ENCODE data around the gene BPHL.
"Not testable (repeated sequence)": the region's sequence is repeated elsewhere in the genome, so short reads cannot be mapped to it uniquely, and the experiment has no call there.

BPHL gene

DNA sequence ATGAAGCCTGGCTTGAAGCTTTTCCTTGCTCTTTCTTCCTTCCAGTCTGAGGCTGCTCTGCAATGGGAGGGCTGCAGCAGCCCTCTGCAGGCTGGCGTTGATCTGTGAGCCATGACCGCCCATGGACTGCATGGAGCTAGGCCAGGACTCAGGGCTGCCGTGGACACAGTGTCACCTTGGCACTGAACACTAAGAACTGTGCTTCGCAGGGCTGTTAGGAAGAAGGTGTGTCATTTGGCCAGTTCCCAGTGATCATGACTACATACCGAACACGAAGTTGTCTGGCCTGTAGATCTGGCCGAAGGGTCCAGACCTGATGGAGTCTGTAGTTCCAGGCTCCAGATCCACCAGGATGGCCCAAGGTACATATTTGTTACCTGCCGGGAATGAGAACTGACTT, 60.2 kb downstream of the BPHL start:
- DNase-seq (ENCODE audit: low read depth, low spot score), result not testable (repeated sequence)

DNA sequence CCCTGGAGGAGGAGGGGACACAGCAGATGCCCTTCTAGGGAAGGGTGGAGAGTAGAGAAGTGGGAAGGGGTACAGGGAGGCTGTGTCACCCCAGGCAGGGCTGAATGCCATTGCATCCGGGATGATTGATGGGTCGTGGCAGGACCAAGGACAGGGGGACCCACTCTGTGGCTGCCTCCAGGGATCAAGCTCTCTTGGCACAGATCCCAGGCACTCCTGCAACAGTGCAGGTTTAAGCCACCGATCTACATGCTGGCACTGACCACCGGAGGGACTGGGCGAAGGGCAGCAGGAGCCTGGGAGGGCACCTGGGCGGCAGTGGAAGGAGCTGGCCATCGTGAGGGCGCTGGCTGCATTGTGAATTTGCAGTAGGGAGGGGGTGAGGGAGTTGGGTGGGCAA, 61.4 kb downstream of the BPHL start:
- not testable (repeated sequence) for DNase-seq (ENCODE audit: low read depth, low spot score)

DNA sequence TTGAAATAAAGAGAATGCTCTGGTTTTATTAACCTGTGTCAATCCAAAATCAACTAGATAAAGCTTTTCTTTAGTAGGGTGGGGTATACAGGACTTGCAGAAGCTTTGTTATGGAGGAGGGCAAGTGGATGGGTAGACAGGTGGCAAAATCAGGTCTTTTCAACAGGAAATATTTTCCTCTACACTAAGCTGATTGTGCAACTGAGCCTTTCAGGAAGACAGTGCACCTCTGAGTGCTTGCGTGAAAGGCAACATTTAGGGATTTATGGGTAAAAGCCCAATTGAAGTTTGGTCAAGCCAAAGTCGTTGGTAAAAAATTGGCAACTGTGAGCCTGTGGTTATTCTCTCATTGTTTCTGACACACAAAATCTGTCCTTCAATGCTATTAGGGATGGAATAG, 62.6 kb downstream of the BPHL start:
- DNase-seq (ENCODE audit: low read depth, low spot score), result no peak

DNA sequence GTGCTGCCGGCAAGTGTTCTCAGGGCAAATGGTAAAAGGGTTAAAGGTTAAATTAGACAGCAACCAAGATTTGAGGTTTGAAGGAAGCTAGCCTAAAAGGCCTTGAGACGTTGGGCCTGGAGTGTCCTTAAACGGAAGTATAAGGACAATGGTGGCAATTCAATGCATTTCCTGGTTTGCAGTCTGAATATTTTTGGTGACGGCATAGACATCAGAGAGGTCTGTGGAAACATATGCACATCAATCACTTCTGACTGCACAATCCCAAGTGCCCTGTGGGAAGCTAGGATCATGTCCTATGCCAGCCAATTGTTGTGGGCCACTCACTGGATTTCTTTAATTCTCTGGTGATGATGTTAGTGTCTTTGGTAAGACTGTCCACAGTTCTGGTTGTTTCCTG, 64.6 kb downstream of the BPHL start:
- DNase-seq (ENCODE audit: low read depth, low spot score), result no peak

DNA sequence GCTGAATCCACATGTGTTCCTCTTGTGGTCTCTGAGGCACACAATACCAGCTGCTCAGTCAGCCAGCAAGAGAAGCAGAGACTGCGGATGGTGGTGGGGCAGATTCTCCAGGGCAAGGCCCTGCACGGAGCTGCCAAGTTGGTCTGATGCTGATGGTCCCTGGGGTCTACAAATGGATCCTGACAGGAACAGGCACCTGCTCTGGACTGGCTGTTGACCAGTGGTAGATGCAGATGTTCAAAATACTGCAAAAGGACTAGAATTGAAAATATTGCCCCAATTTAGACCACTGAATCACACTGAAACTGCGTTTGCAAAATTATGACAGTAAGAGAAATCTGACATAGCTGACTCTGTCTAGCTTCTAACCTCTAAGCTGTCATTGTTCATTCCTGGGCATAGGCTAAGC, 68.5 kb downstream of the BPHL start:
- no peak for DNase-seq (ENCODE audit: low read depth, low spot score)

DNA sequence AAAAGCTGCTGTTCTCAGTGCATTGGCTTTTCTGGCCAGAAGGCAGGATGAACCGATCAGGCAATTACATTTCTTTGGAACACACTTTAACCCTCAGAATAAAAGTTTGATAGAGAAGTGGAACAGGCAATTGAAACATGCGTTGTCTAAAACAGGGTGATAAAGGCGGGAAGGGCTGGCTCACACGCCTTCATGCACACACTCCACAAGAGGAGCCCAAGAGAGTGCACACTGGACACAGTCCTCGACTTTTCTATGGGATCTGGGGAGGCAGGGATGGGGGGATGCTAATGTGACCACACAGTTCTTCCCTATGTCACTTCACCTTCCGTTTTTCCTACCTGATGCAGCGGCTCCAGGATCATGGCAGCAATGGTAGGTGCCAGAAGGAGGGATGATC, 69.8 kb downstream of the BPHL start:
- DNase-seq (ENCODE audit: low read depth, low spot score), result no peak

DNA sequence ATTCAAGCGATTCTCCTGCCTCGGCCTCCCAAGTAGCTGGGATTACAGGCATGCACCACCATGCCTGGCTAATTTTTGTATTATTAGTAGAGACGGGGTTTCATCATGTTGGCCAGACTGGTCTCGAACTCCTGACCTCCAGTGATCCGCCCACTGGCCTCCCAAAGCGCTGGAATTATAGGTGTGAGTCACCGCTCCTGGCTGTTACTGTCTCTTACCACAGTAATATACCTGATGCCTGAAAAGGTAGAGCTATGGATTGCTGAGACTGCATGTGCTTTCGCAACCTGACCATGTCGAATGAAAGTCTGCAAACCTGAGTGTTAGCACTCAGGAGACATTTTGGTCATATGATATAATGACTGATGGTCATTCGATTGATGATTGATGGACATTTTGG, 70.7 kb downstream of the BPHL start:
- not testable (repeated sequence) for DNase-seq (ENCODE audit: low read depth, low spot score)

DNA sequence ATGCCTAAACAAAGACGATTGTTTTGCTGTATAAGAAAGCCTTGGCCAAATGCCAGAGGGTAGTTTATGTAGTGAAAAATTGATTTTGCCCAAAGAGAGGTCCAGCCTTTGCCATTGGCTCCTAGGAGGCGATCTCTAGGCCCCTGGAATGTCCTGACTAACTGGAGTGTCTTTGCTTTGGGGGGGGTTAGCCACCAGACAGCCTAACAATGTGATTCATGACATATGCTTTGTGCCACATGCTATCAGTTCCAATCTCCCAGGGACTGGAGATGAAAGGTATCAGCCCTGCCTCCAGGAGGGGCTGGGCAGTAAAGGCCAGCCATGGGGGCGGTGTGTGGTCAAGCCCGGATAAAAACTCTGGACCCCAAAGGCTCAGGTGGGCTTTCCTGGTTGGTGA, 71.5 kb downstream of the BPHL start:
- no peak for DNase-seq (ENCODE audit: low read depth, low spot score)

DNA sequence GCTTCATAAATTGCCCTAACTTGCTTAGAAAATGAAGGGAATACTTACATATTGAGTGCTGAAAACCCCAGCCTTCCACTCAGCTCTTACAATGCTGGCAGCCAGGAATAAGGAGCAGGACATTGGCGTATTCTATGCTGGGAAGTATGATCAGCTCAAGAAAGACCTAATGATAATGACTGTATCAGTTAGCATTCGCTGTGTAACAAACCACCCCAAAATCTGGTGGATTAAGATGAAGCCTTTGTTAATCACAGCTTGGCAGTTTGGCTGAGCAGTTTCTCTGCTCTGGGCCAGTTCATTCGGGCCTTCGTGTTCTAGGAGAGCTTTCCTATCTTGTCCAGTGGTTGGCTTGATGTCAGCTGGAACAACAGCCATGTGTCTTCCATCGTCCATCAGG, 72.3 kb downstream of the BPHL start:
- DNase-seq (ENCODE audit: low read depth, low spot score), result no peak

DNA sequence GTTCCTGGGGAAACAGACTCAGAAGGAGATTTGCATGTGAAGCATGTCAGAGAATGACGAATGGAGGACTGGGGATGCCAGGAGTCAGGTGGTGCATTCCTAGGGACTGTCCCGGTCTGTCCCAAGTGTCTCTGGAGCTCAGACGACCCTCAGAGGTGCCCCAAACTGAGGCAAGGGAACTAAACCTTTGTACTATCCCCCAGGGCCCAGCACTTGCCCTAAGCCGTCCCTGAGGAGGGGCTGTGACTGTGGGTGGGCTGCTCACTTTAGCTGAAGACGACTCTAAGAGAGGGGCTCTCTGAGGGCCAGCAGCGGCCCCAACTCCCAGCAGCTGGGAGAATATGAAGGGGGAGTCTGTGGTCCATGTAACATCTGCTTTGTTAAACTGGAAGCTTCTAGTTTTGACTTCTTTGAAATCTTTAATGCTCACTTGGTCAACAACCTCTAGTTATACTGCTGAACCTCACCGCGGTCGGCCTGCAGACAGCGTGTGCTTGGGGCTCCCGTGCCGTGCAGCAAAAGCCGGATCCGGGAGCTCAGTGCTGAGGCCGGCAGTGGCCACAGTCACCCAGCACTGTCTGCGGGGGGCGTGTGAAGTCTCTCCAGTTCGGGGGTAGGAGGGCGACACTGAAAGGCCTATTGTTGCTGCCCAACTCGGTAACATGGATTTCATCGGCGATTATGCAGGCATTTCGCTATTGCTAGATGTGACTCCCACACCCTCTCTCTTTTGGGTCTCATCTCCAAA, 74.8 kb downstream of the BPHL start:
- DNase-seq (ENCODE audit: low read depth, low spot score), result no peak

DNA sequence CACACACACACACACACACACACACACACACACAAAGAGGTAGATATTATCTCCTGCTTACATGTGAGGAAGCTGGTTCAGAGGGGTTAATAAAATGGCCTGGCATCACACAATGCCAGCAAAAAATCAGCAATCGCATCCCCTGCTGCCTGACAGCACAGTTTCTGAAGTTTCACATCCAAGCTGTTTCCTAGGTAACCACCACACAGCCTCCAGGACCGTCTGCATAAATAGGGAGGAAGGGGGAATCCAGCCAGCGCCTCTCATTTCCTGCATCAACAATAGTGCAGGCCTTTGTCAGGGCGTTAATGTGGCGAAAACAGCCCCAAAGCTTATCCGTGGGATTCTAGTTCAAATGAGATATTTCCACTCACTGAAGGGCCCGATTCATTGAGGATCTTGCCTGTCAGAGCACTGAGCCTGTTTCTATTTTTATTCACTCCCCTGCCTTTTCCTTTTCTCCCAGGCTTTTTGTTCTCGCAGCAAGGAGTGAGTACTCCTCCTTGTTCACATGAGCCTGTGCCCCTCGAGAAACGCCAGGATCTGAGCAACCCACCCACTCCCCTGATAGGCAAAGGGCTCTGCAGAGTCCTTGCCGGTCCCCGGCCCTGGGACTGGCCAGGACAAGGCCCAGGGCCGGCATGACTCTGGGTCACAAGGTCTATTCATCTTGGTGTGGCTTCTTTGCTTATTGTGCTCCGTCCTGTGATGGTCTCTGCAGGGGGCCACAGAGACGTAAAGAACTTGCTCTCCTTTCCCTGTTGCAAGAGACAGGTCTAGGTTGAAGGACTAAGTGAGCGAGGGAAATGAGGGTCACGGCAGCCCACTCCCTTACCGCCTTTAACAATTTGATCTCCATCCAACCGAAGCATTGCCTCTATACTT, 76.3 kb downstream of the BPHL start:
- no peak for DNase-seq (ENCODE audit: low read depth, low spot score)

DNA sequence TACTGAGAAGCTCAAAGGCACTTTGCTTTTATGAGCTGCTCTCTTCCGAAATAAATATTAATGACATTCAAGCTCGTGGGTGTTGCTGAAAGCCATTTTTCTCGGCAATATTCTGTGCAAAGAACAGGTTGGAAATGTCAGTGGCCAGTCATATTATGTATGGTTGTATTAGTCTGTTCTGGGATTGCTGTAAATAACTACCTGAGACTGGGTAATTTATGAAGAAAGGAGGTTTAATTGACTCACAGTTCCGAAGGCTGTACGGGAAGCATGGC, 76.8 kb downstream of the BPHL start:
- DNase-seq (ENCODE audit: low read depth, low spot score), result no peak

DNA sequence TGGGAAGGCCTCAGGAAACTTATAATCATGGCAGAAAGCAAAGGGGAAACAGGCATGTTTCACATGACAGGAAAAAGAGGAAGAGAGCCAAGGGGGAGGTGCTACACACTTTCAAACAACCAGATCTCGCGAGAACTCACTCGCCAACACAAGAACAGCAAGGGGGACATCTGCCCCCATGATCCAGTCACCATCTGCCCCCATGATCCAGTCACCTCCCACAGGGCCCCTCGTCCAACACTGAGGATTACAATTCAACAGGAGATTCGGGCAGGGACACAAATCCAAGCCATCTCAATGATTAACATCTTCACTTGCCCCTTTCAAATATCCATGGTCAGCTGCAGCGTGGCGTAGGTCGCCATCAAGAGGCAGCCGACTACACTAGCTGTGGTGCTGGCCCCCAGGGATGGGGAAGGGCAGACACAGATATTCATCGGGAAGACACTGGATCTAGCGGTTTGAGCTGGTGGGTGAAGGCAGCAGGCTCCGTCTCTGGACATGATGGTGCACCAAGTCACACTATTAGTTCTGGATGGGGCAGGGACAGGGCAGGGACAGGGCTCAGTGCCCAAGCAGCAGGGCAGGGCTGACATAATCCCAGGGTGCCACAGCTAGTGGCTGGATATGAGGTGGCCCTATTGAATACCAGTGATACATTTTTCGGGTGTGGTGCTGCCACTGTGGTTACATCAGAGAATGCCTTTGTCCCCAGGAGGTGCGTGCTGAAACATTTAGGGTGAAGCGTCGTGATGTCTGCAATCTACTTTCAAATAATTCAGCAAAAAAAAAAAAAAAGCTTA, 77.4 kb downstream of the BPHL start:
- no peak for DNase-seq (ENCODE audit: low read depth, low spot score)

DNA sequence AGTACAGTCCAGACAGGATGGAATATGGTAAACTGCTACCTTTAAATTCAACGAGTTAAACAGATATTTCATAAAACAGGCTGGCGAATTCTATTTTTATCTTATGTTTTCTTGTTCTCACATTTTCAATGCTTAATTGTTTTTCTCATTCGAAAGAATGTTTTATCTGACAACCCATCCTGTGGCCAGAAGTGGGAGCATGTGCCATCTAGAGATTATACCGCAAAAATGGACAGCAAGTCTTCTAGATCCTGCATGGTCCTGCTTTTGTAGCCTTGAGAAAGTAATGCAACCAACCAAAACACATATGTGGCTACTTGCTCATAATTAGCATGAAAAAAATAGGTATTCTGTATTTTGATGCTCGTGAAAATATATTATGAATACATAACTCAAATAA, 78.3 kb downstream of the BPHL start:
- DNase-seq (ENCODE audit: low read depth, low spot score), result no peak

DNA sequence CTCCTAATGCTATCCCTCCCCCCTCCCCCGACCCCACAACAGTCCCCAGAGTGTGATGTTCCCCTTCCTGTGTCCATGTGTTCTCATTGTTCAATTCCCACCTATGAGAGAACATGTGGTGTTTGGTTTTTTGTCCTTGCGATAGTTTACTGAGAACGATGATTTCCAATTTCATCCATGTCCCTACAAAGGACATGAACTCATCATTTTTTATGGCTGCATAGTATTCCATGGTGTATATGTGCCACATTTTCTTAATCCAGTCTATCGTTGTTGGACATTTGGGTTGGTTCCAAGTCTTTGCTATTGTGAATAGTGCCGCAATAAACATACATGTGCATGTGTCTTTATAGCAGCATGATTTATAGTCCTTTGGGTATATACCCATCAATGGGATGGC, 79.2 kb downstream of the BPHL start:
- DNase-seq (ENCODE audit: low read depth, low spot score), result not testable (repeated sequence)

DNA sequence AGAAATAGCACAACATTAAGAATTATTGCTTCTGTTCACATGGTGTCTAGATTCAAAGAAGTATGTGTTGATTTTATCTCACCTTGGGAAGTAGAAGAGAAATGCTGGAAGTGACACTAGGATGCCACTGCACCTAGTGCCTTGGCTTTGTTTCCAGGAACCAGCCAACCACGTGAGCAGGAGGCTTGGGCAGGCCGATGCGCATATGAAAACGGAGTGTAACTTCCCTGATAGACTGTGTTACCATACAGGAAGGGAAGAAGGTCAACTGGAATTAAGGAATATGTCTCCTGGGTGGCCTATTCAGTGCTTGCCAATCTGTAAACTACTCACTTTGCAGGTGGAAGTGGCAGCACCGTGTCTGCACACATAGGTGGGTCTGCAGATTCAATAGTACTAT, 80.9 kb downstream of the BPHL start:
- no peak for DNase-seq (ENCODE audit: low read depth, low spot score)

DNA sequence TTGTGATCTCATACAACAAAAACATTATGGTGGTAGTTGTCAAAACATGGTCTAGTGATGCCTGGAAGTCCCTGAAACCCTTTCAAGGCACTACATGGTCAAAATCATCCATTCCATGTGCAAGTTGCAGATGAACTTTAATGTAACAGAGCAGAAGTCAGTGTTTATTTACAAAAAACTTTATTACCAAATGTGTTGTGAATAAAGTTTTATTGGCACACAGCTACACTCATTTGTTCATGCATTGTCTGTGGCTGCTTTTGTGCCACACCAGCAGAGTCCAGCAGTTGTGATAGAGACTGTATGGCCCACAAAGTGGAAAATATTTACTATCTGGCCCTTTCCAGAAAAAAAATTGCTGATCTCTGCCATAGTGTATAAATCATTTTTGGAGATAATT, 82.2 kb downstream of the BPHL start:
- DNase-seq (ENCODE audit: low read depth, low spot score), result no peak

DNA sequence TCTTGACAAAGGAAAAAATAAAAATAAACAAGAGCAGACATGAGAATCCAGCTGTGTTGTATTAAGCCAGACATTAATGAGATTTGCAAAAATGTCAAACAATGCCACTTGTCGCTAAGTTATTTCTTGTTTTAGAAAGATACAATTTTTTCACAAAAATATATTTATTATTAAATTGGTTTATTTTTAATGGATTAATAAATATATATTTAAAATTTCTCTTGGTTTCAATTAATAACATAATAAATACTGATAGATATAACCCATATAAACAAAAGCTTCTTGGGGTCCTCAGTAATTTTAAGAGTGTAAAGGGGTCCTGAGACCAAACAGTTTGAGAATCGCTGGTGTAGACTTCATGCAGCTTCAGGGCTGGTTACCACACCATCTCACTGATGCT, 82.9 kb downstream of the BPHL start:
- DNase-seq (ENCODE audit: low read depth, low spot score), result no peak
